DOHH2 (cell line): Measurements from ENCODE around the gene ACIN1.

Experiments
- CTCF ChIP-seq: fragments of 200-600 bp; sonication (generic); IDR thresholded peaks from one replicate; pipeline ENCODE4 v1.5.1; 2014; ENCODE audit warnings: antibody characterized with exemption, mild to moderate bottlenecking, low read depth, low read length; ENCODE audit not compliant: poor library complexity, severe bottlenecking
- EZH2phosphoT487 ChIP-seq: fragments of 200-600 bp; sonication (generic); IDR thresholded peaks from 2 replicates; pipeline ENCODE4 v1.6.1; 2017; ENCODE audit warnings: borderline replicate concordance, mild to moderate bottlenecking, antibody characterized with exemption, low read length, moderate library complexity, mixed read lengths

GRCh38 chr14:23140371-23140770, 45.4 kb upstream of the ACIN1 start:
- TF ChIP-seq CTCF (no peak), EZH2phosphoT487 (no peak)
